ENCODE data around the gene LYZL6. TPM values are rescaled to one million over a fixed set of nuclear protein-coding genes. Genes with fewer than 3 reads are reported as not detected.

Gene LYZL6
- total and polyA plus RNA-seq, 2 experiments from 2014 or later = not detected

DNA sequence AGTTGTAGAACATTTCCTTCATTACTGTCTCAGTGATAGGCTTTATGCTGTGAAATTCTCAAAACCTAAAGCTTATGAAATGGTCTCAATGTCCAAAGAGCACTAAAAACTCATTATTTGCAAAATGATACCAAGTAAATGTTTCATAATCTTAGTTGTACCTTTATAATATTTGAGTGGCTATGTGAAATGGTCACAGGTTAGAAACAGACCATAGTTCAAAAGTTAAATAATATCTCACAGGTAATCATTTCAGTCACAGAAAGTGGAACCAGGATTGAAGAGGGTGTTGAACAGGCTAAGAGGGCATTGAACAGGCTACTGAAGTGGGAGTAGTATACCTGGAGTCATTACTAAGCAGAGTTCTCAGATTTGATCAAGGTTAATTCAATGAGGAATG, 15.8 kb downstream of the LYZL6 start:
- Histone ChIP-seq H3K36me3 (replicated peaks; ENCODE audit: insufficient read depth, low read depth) (no peaks in the 10 kb centered on the region), H2AFZ (no peak overlapping the region), H3K4me2 (no peak overlapping the region), H3K27me3 (no peaks in the 10 kb centered on the region), H3K27ac (no peak overlapping the region), H3K4me1 (ENCODE audit: insufficient read depth) (no peaks in the 10 kb centered on the region), H3K9me2 (replicated peaks; ENCODE audit: insufficient read depth) (no peaks in the 10 kb centered on the region), H3K4me3 (no peak overlapping the region), H3K79me2 (no peaks in the 10 kb centered on the region), H3K9me3 (ENCODE audit: low read depth) (no peaks in the 10 kb centered on the region), H4K20me1 (ENCODE audit: insufficient read depth, poor library complexity, severe bottlenecking) (no peaks in the 10 kb centered on the region)
- TF ChIP-seq EZH2 (IDR thresholded peaks at IDR 0.05; ENCODE audit: borderline replicate concordance) = no peak
- no peak for TF ChIP-seq EZH2phosphoT487 (IDR thresholded peaks at IDR 0.05; ENCODE audit: low read depth, severe bottlenecking, unreplicated experiment)
- TF ChIP-seq, protein P1, sequence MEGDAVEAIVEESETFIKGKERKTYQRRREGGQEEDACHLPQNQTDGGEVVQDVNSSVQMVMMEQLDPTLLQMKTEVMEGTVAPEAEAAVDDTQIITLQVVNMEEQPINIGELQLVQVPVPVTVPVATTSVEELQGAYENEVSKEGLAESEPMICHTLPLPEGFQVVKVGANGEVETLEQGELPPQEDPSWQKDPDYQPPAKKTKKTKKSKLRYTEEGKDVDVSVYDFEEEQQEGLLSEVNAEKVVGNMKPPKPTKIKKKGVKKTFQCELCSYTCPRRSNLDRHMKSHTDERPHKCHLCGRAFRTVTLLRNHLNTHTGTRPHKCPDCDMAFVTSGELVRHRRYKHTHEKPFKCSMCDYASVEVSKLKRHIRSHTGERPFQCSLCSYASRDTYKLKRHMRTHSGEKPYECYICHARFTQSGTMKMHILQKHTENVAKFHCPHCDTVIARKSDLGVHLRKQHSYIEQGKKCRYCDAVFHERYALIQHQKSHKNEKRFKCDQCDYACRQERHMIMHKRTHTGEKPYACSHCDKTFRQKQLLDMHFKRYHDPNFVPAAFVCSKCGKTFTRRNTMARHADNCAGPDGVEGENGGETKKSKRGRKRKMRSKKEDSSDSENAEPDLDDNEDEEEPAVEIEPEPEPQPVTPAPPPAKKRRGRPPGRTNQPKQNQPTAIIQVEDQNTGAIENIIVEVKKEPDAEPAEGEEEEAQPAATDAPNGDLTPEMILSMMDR (IDR thresholded peaks at IDR 0.05; ENCODE audit: poor library complexity) = no peak
- DNase-seq (ENCODE audit: low spot score) = no peak

- TF ChIP-seq, protein P1 (IDR thresholded peaks at IDR 0.05; ENCODE audit: poor library complexity) = no peak
- TF ChIP-seq EZH2 (IDR thresholded peaks at IDR 0.05; ENCODE audit: borderline replicate concordance) = no peak
- H3K9me2 ChIP-seq (replicated peaks; ENCODE audit: insufficient read depth) = no peaks in the 10 kb centered on the region
- H3K27ac ChIP-seq = no peak overlapping the region
- WGBS (ENCODE audit: low lambda C conversion rate, missing lambda C conversion rate) = 97% methylated on average over 6 of the region's 6 CpGs
- H4K20me1 ChIP-seq (ENCODE audit: insufficient read depth, poor library complexity, severe bottlenecking) = no peaks in the 10 kb centered on the region
- no peaks in the 10 kb centered on the region for H3K9me3 ChIP-seq (ENCODE audit: low read depth)
- DNase-seq (ENCODE audit: low spot score) = no peak
- H3K4me1 ChIP-seq (ENCODE audit: insufficient read depth) = no peaks in the 10 kb centered on the region
- no peak overlapping the region for H2AFZ ChIP-seq
- no peaks in the 10 kb centered on the region for H3K79me2 ChIP-seq
- no peaks in the 10 kb centered on the region for H3K27me3 ChIP-seq
- H3K4me2 ChIP-seq = no peak overlapping the region
- no peak overlapping the region for H3K4me3 ChIP-seq
- H3K36me3 ChIP-seq (replicated peaks; ENCODE audit: insufficient read depth, low read depth) = no peaks in the 10 kb centered on the region
Measured at GRCh38 chr17:35923609-35924114, 19.9 kb downstream of the LYZL6 start.

- H3K27me3 ChIP-seq = no peaks in the 10 kb centered on the region
- no peak overlapping the region for H3K27ac ChIP-seq
- no peaks in the 10 kb centered on the region for H3K79me2 ChIP-seq
- no peaks in the 10 kb centered on the region for H3K9me3 ChIP-seq (ENCODE audit: low read depth)
- no peaks in the 10 kb centered on the region for H3K36me3 ChIP-seq (replicated peaks; ENCODE audit: insufficient read depth, low read depth)
- no peak for DNase-seq (ENCODE audit: low spot score)
- no peaks in the 10 kb centered on the region for H3K9me2 ChIP-seq (replicated peaks; ENCODE audit: insufficient read depth)
- no peak overlapping the region for H3K4me2 ChIP-seq
- no peaks in the 10 kb centered on the region for H4K20me1 ChIP-seq (ENCODE audit: insufficient read depth, poor library complexity, severe bottlenecking)
- H3K4me3 ChIP-seq = no peak overlapping the region
- TF ChIP-seq, protein P1 (IDR thresholded peaks at IDR 0.05; ENCODE audit: poor library complexity) = no peak
- TF ChIP-seq EZH2 (IDR thresholded peaks at IDR 0.05; ENCODE audit: borderline replicate concordance) (no peak), EZH2phosphoT487 (IDR thresholded peaks at IDR 0.05; ENCODE audit: low read depth, severe bottlenecking, unreplicated experiment) (no peak)
- no peak overlapping the region for H2AFZ ChIP-seq
- WGBS (ENCODE audit: low lambda C conversion rate, missing lambda C conversion rate) = 94% methylated on average over 1 of the region's 1 CpG
- no peaks in the 10 kb centered on the region for H3K4me1 ChIP-seq (ENCODE audit: insufficient read depth)
Measured at GRCh38 chr17:35920229-35920628, 23.3 kb downstream of the LYZL6 start.

DNA sequence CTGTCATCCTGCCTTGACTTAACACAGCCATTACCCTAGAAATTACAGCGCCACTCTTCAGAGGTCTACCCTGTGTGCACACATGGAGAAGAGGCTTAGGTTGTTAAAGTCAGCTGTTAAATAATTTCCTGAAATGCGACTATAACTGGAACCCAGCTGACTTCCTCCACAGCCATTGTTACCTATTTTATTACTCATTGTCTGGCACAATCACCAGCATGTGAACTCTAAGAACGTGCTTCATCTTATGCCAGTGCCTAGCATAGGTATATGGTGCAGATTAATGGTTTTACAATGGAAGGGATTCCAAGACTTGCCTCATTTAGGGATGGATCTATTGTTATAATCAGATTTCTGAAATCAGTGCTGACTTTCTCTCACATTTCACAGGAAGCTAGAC, 24.8 kb downstream of the LYZL6 start:
- Histone ChIP-seq H3K27me3 (no peaks in the 10 kb centered on the region), H2AFZ (no peak overlapping the region), H3K4me3 (no peak overlapping the region), H3K79me2 (no peaks in the 10 kb centered on the region), H3K9me2 (replicated peaks; ENCODE audit: insufficient read depth) (no peaks in the 10 kb centered on the region), H3K9me3 (ENCODE audit: low read depth) (no peaks in the 10 kb centered on the region), H3K4me2 (no peak overlapping the region), H4K20me1 (ENCODE audit: insufficient read depth, poor library complexity, severe bottlenecking) (no peaks in the 10 kb centered on the region), H3K27ac (no peak overlapping the region), H3K36me3 (replicated peaks; ENCODE audit: insufficient read depth, low read depth) (no peaks in the 10 kb centered on the region), H3K4me1 (ENCODE audit: insufficient read depth) (no peaks in the 10 kb centered on the region)
- no peak for DNase-seq (ENCODE audit: low spot score)
- 88% methylated on average over 3 of the region's 3 CpGs for WGBS (ENCODE audit: low lambda C conversion rate, missing lambda C conversion rate)
- no peak for TF ChIP-seq EZH2 (IDR thresholded peaks at IDR 0.05; ENCODE audit: borderline replicate concordance)
- TF ChIP-seq EZH2phosphoT487 (IDR thresholded peaks at IDR 0.05; ENCODE audit: low read depth, severe bottlenecking, unreplicated experiment) = no peak
- TF ChIP-seq, protein P1 (IDR thresholded peaks at IDR 0.05; ENCODE audit: poor library complexity) = no peak

Measured in hepatocyte (in vitro differentiated cells).